GM13976 (cell line): Measurements from ENCODE around the gene YIF1B.
A peak's percentile ranks its signal among the peaks of the same experiment; 100 is the strongest.
"Not testable (repeated sequence)": the region's sequence is repeated elsewhere in the genome, so short reads cannot be mapped to it uniquely, and the experiment has no call there.

Experiments used
- DNase-seq: peaks from one replicate; pipeline ENCODE4 v3.0.0; 2012; ENCODE audit warnings: low spot score
- in situ Hi-C: fragments of 300-500 bp; cut with MboI; formaldehyde crosslinking; loops from one replicate; pipeline ENCODE4 v1.12.0; 2022; ENCODE audit warnings: low sequenced_read_pairs, mixed read lengths, inconsistent platforms; ENCODE audit not compliant: unreplicated experiment
- TF ChIP-seq, protein P1 (sequence below): IDR thresholded peaks from 2 replicates; pipeline ENCODE4 v1.5.1; 2012; ENCODE audit warnings: borderline replicate concordance, mild to moderate bottlenecking; ENCODE audit not compliant: insufficient read depth; ENCODE audit errors: extremely low read depth, missing control alignments, control extremely low read depth

The YIF1B gene

DNA sequence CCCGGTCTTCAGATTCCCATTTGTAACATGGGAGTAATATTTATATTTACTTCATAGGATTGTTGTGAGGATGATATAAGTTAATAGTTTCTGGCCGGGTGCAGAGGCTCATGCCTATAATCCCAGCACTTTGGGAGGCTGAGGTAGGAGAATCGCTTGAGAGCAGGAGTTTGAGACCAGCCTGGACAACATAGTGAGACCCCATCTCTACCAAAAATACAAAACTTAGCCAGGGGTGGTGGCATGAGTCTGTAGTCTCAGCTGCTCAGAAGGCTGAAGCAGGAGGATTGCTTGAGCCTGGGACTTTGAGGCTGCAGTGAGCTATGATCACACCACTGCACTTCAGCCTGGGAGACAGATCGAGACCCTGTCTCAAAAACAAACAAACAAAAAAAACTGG lies 31.1 kb upstream of the YIF1B start:
- TF ChIP-seq, protein P1, sequence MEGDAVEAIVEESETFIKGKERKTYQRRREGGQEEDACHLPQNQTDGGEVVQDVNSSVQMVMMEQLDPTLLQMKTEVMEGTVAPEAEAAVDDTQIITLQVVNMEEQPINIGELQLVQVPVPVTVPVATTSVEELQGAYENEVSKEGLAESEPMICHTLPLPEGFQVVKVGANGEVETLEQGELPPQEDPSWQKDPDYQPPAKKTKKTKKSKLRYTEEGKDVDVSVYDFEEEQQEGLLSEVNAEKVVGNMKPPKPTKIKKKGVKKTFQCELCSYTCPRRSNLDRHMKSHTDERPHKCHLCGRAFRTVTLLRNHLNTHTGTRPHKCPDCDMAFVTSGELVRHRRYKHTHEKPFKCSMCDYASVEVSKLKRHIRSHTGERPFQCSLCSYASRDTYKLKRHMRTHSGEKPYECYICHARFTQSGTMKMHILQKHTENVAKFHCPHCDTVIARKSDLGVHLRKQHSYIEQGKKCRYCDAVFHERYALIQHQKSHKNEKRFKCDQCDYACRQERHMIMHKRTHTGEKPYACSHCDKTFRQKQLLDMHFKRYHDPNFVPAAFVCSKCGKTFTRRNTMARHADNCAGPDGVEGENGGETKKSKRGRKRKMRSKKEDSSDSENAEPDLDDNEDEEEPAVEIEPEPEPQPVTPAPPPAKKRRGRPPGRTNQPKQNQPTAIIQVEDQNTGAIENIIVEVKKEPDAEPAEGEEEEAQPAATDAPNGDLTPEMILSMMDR, result no peak
- in situ Hi-C loops, result no loop called here
- no peak for DNase-seq

DNA sequence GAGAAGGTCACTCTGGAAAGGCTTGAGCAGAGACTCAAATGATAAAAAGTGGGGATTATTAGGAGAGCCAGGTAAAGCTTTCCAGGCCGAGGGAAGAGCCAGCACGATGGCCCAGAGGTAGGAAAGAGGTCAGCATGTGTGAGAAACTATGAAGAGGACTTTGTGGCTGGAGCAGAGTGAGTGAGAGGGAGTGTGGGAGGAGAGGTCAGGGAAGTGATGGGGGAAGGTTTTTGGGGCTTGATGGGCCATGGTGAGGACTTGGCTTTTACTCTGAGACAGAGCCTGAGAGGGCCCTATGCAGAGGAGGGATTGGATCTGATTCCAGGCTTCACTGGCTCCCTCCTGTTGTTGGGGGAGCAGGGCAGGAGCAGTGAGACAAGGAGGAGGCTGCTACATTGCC lies 25.2 kb upstream of the YIF1B start:
- DNase-seq, result no peak
- in situ Hi-C loops, result no loop called here
- TF ChIP-seq, protein P1, result no peak

DNA sequence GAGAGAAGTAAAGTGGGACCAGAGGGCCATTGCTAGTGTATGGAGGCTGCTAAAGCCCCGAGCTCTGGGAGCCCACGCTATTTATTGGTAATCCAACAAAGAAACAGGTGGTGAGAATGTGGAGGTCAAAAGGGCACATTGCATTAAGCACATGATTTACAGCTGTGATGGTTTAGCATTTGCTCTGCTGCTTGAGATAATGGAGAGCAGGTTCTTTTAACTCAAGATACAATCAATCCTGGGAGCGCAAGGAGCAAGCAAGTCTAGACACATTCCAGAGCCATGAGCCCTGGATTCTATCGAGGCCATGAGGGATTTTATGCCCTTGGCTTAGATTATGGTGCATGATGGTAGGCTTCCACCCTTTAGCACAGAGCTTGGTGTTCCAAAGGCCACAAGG lies 23.3 kb upstream of the YIF1B start:
- in situ Hi-C loops, result loop anchor here (10.0 kb wide), 1 partner anchor 444 kb away; no protein-coding TSS in a partner anchor
- not testable (repeated sequence) for DNase-seq

DNA sequence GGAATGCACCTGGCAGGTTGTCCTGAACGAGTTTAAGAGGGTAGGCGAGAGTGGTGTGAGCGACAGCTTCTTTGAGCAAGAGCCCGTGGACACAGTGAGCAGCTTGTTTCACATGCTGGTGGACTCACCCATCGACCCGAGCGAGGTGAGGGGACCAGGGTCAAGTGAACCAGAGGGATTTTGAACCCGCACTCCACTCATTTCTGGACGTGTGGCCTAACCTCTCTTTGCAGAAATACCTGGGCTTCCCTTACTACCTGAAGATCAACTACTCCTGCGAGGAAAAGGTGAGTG lies 21.6 kb upstream of the YIF1B start:
- in situ Hi-C loops, result loop anchor here (10.0 kb wide), 1 partner anchor 443 kb away; no protein-coding TSS in a partner anchor
- TF ChIP-seq, protein P1, result no peak
- DNase-seq, result no peak

DNA sequence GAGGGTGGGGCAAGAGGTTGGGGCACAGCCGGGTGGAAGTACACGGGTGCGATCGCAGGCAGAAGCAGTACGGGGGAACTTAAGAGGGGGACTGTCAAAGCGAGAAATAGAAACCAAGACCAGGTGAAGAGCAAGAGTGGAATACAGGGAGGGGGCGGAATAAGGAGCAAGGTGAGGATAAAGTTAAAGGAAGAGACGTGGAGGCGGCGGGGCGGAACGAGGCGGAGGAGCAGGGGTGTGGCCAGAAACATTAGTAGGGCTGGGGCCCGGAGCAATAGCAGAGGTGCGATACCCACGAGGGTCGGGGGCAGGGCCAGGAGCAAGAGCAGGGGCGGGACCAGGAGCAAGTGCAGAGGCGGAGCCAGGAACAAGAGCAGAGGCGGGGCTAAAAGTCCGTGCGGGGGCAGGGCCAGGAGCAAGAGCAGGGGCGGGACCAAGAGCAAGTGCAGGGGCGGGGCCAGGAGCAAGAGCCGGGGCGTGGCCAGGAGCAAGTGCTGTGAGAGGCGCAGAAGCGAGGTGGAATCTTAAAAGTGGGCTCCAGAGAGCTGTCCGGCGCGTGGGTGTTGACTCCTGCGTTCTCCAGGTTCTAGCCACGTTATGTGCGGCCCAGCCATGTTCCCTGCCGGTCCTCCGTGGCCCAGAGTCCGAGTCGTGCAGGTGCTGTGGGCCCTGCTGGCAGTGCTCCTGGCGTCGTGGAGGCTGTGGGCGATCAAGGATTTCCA lies 21.1 kb upstream of the YIF1B start:
- in situ Hi-C loops, result loop anchor here (10.0 kb wide), 1 partner anchor 442 kb away; no protein-coding TSS in a partner anchor
- TF ChIP-seq, protein P1, result no peak
- DNase-seq, result peak; percentile 97

DNA sequence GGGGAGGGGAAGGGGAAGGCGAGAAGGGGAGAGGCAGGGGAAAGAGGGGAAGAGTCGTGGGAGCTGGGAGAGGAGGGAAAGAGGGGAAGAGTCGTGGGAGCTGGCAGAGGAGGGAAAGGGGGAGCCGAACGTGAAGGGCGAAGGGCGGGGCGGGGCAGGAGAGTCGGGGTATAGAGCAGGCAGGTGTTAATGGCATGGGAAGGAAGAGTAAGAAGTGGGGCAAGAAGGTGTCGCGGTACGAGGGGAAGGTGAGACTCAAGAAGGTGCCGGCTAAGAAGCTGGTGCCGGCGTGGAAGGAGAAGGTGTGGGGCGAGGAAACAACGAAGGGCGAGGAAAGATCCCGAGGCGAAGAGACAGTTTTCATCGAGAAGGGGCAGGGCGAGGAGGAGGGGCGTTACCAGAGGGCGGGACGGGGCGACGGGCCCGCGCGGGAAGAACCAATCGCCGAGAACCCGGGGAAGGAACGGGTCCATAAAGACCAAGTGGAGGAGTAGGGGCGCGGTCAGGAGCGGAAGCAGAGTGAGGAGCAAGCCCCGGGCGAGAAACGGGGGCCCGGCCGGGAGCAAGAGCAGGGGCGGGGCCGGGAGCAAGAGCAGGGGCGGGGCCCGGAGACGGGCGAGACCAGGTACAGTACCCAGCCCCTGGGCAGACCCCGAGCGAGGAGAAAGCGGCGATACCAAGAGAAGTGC lies 20.3 kb upstream of the YIF1B start:
- in situ Hi-C loops, result loop anchor here (10.0 kb wide), 1 partner anchor 441 kb away; no protein-coding TSS in a partner anchor
- TF ChIP-seq, protein P1, result no peak
- DNase-seq, result peak; percentile 95

DNA sequence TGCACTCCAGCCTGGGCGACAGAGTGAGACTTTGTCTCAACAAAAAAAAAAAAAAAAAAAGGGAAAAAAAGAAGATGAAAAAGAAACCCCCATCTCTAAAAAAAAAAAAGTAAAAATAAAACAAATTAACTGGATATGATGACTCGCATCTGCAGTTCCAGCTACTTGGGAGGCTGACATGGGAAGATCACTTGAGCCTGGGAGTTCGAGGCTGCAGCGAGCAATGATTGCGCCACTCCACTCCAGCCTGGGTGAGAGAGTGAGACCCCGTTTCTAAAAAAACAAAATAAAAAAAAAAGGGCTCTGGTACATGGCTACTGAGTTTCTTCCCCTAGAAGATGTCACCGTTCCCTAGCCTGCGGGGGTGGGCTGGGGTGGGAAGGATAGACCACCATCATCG lies 17.5 kb upstream of the YIF1B start:
- DNase-seq, result no peak
- TF ChIP-seq, protein P1, result no peak
- in situ Hi-C loops, result loop anchor here (5.0 to 10.0 kb wide), 2 partner anchors 96 to 438 kb away; no protein-coding TSS in a partner anchor
